SJSA1 (cell line): ENCODE results near the gene CBX7. TPM values are rescaled to one million over a fixed set of nuclear protein-coding genes. Genes with fewer than 3 reads are reported as not detected.

Source experiments
- DNase-seq, 2 experiments: peaks; one replicate each; pipeline ENCODE4 v3.0.0-alpha.2; 2015 to 2020; ENCODE audit warnings: low spot score in 2 of 2, low read depth in 1 of 2
- H3K27ac ChIP-seq: fragments of 250-450 bp; sonication (Bioruptor Pico); 2 replicates; pipeline ENCODE4 v1.5.1; 2020; ENCODE audit warnings: mild to moderate bottlenecking, moderate library complexity
- H3K27me3 ChIP-seq: fragments of 250-450 bp; sonication (Bioruptor Pico); replicated peaks from 2 replicates; pipeline ENCODE4 v1.5.1; 2020; ENCODE audit warnings: mild to moderate bottlenecking, moderate library complexity
- H3K36me3 ChIP-seq: fragments of 250-450 bp; sonication (Bioruptor Pico); 2 replicates; pipeline ENCODE4 v1.5.1; 2020; ENCODE audit warnings: mild to moderate bottlenecking
- H3K4me1 ChIP-seq: fragments of 250-450 bp; sonication (Bioruptor Pico); replicated peaks from 2 replicates; pipeline ENCODE4 v1.6.1; 2021; ENCODE audit warnings: mild to moderate bottlenecking
- H3K4me3 ChIP-seq: fragments of 250-450 bp; sonication (Bioruptor Pico); 2 replicates; pipeline ENCODE4 v1.5.1; 2020; ENCODE audit warnings: mild to moderate bottlenecking
- H3K9me3 ChIP-seq: fragments of 250-450 bp; sonication (Bioruptor Pico); replicated peaks from 2 replicates; pipeline ENCODE4 v1.5.1; 2020; ENCODE audit warnings: mild to moderate bottlenecking
- total RNA-seq: library from RNA; depleted of rRNA; stranded (reverse); fragments of >200 nt; shearing (Covaris generic); gene quantifications from 2 replicates; pipeline ENCODE4 v1.2.3, GENCODE V29; 2014

Gene CBX7
- total RNA-seq, 1 experiment from 2014 or later = 6.3 TPM

GRCh38 chr22:39148026-39148726 is 4.3 kb downstream of the CBX7 start:
- Histone ChIP-seq H3K9me3 (peaks cover 7% of the 10 kb centered on the region; the same call in 1 of the 2 replicates), H3K27ac (no peak overlapping the region), H3K36me3 (peaks cover 23% of the 10 kb centered on the region), H3K27me3 (no peaks in the 10 kb centered on the region), H3K4me1 (peaks cover 43% of the 10 kb centered on the region), H3K4me3 (no peak overlapping the region)
- DNase-seq = no peak

- peaks cover 23% of the 10 kb centered on the region for H3K36me3 ChIP-seq
- peaks cover 3% of the 10 kb centered on the region; the same call in 1 of the 2 replicates for H3K9me3 ChIP-seq
- H3K4me3 ChIP-seq = no peak overlapping the region
- no peaks in the 10 kb centered on the region for H3K27me3 ChIP-seq
- no peak overlapping the region for H3K27ac ChIP-seq
- DNase-seq = no peak
- peaks cover 42% of the 10 kb centered on the region for H3K4me1 ChIP-seq
Observed at GRCh38 chr22:39147335-39148025, 5.0 kb downstream of the CBX7 start.

GRCh38 chr22:39146256-39147101 is 6.0 kb downstream of the CBX7 start:
- no peak overlapping the region for H3K4me3 ChIP-seq
- H3K4me1 ChIP-seq = peaks cover 40% of the 10 kb centered on the region
- H3K27ac ChIP-seq = no peak overlapping the region
- H3K9me3 ChIP-seq = peaks cover 3% of the 10 kb centered on the region; the same call in 1 of the 2 replicates
- H3K36me3 ChIP-seq = peaks cover 19% of the 10 kb centered on the region
- no peak for DNase-seq
- H3K27me3 ChIP-seq = no peaks in the 10 kb centered on the region

DNA sequence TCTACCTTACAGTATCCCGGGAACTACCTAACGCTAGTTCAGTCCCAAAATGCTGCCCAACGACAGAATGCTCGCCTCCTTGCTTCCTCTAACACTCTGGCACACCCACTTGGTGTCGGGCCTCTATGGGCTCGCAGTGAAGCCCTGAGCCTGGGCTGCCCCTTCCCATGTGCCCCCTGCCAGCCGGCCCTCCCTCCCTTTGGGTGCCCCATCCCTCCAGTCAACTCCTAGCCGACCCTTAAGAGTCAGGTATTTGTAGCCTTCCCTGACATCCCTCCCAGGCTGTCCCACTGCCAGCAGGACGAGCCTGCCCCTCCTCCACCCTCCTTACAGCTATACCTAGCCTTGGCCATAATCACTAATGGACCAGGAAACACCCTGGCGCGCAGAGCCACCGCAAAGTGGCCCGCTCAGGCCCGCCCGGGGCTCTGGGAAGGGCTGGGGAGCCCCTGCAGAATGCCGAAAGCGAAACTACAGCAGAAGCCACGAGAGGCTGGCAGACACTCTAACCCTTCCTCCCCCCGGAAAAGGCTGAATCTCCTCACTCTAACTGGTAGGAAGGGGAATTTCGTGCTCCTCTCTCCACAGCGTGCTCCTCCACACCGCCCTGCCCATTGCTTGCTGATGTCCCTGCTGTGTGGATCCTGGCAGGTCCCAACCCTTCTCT is 8.2 kb downstream of the CBX7 start:
- Histone ChIP-seq H3K4me1 (peaks cover 37% of the 10 kb centered on the region), H3K27ac (peak overlapping the region; percentile 5; the same call in 1 of the 2 replicates), H3K27me3 (no peaks in the 10 kb centered on the region), H3K36me3 (peaks cover 14% of the 10 kb centered on the region), H3K9me3 (peaks cover 3% of the 10 kb centered on the region; the same call in 1 of the 2 replicates), H3K4me3 (peak overlapping the region; percentile 94)
- DNase-seq = peak; percentile 66 to 68

- Histone ChIP-seq H3K9me3 (peaks cover 3% of the 10 kb centered on the region; the same call in 1 of the 2 replicates), H3K27me3 (no peaks in the 10 kb centered on the region), H3K27ac (peak overlapping the region; percentile 42; the same call in 1 of the 2 replicates), H3K36me3 (peaks cover 4% of the 10 kb centered on the region; the same call in 1 of the 2 replicates), H3K4me1 (peaks cover 33% of the 10 kb centered on the region), H3K4me3 (no peak overlapping the region)
- DNase-seq = no peak
Observed at GRCh38 chr22:39142088-39142680, 10.3 kb downstream of the CBX7 start.

- no peak for DNase-seq
- H3K9me3 ChIP-seq = no peaks in the 10 kb centered on the region
- no peak overlapping the region for H3K4me3 ChIP-seq
- no peak overlapping the region for H3K27ac ChIP-seq
- H3K4me1 ChIP-seq = peaks cover 23% of the 10 kb centered on the region
- no peaks in the 10 kb centered on the region for H3K36me3 ChIP-seq
- H3K27me3 ChIP-seq = no peaks in the 10 kb centered on the region
Observed at GRCh38 chr22:39139933-39140332, 12.5 kb downstream of the CBX7 start.

DNA sequence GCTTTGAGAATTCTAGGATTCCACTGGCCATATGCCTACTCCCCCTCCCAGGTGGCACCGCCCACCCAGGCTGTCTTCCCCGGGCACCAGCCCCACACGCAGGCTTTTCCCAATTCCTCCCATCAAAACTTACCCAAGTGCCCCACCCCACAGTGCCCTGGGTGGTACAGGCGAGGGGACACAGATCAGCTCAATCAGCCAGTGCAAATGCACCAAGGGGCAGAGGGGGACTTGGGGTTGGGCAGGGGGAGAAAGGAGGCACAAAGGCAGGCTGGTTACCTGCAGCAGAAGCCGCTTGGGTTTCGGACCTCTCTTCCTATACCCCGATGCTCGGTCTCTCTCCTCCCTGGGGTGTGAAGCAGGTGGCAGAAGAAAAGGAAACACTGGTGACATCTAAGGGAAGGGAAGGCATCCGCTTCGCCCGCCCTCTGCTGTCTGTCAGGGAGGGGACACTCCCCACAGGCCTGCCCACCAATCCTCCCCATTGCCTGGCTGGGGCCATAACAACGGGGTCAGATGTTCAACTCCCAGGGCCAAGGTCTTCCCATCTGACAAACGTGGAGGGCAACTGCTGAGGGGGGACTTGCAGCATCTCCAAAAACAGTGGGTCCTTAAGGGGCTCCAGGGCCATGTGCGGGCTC is 14.0 kb downstream of the CBX7 start:
- DNase-seq = no peak
- H3K4me3 ChIP-seq = no peak overlapping the region

DNA sequence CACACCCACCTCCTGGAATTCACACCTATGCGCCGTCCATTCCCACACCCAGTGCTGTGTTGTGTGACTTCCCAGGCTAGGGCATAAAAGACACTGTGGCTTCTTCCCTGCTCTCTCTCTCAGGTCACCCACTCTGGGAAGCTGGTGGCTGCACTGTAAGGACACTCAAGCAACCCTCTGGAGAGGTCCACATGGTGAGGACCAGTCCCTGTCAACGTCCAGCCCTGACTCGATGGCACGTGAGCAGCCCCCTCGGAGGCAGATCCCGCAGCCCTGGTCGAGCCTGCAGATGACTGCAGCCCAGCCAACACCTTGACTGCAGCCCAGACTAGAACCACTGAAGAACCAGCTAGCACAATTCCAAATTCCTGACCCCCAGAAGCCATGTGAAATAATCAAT is 16.2 kb downstream of the CBX7 start:
- Histone ChIP-seq H3K27ac (no peak overlapping the region), H3K4me1 (no peaks in the 10 kb centered on the region)
- no peak for DNase-seq

More for the DNA sequence above, 14.0 kb downstream of the CBX7 start:
- Histone ChIP-seq H3K36me3 (no peaks in the 10 kb centered on the region), H3K4me1 (peaks cover 9% of the 10 kb centered on the region), H3K9me3 (no peaks in the 10 kb centered on the region), H3K27me3 (no peaks in the 10 kb centered on the region), H3K27ac (no peak overlapping the region)

DNA sequence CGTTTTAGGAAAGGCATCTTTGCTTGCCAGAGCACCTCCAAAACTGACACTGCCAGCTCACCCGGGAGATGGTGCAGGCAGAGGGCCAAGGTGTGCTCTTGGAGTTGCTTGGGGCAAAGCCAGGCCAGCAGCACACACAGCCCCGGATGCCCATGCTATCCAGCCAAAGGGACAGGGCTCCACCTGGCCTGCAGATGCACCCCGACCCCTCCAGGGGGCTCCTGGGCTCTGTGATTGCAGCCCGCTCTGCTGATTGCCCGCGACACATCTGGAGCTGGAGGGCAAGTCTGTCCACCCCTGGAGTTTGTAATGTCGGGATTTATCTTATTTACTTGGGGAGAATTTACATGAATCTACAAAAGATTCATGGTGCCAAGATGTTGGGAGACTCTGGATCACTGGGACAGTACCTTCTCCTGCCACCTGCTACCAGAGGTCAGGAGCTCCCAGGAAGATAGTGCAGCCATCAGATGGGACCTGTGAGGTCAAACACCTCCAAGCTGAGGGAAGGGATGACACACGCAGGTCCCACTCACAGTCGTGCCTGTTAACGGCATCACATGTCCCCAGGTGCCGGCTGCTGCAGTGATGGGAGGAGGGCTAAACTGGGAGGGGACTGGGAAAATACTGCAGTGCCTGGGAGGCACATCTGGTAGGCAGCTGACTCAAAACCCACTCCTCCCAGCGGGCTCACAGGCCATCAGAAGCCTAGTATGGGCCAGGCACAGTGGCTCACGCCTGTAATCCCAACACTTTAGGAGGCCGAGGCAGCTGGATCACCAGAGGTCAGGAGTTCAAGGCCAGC is 17.2 kb downstream of the CBX7 start:
- H3K4me1 ChIP-seq = no peaks in the 10 kb centered on the region
- no peaks in the 10 kb centered on the region for H3K27me3 ChIP-seq
- no peak overlapping the region for H3K27ac ChIP-seq
- DNase-seq = peak; percentile 36 to 69
- H3K4me3 ChIP-seq = no peak overlapping the region
- no peaks in the 10 kb centered on the region for H3K36me3 ChIP-seq
- H3K9me3 ChIP-seq = no peaks in the 10 kb centered on the region

More for the DNA sequence above, 16.2 kb downstream of the CBX7 start:
- H3K27me3 ChIP-seq = no peaks in the 10 kb centered on the region
- no peaks in the 10 kb centered on the region for H3K9me3 ChIP-seq
- no peaks in the 10 kb centered on the region for H3K36me3 ChIP-seq
- H3K4me3 ChIP-seq = no peak overlapping the region

GRCh38 chr22:39134366-39135091 is 18.0 kb downstream of the CBX7 start:
- no peaks in the 10 kb centered on the region for H3K36me3 ChIP-seq
- H3K27ac ChIP-seq = no peak overlapping the region
- H3K4me1 ChIP-seq = no peaks in the 10 kb centered on the region
- H3K27me3 ChIP-seq = no peaks in the 10 kb centered on the region
- H3K9me3 ChIP-seq = no peaks in the 10 kb centered on the region
- no peak for DNase-seq
- H3K4me3 ChIP-seq = no peak overlapping the region

DNA sequence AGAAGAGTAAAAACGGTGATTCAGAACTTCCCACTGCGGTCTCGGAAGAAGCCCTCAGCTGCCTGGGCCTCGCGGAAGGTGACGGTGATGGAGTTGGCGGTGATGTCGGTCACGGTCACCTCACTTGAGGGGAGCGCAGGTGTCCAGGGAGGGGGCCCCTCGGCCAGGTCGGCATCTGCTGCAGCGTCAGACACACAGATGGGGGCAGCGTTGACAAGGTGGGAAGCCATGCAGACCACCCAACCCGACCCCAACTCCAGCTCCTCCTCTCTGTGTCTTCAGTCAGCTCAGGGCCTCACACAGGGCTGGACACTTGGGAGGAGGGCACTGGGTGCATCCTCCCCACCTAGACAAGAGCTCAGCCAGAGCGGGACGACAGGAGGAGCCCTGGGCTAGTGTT is 18.6 kb downstream of the CBX7 start:
- no peaks in the 10 kb centered on the region for H3K4me1 ChIP-seq
- no peaks in the 10 kb centered on the region for H3K9me3 ChIP-seq
- no peaks in the 10 kb centered on the region for H3K27me3 ChIP-seq
- no peak overlapping the region for H3K27ac ChIP-seq
- no peak for DNase-seq
- no peak overlapping the region for H3K4me3 ChIP-seq
- no peaks in the 10 kb centered on the region for H3K36me3 ChIP-seq
